NCI-H2227 (cell line): ENCODE measurements around the gene CYP26C1.

ENCODE experiments used
- DNase-seq: peaks from one replicate; lab custom pipeline; 2025; ENCODE audit not compliant: unreplicated experiment; lab: John Stamatoyannopoulos, UW

The CYP26C1 gene

GRCh38 chr10:93063977-93064660 is 3.5 kb downstream of the CYP26C1 start:
- no peak for DNase-seq

GRCh38 chr10:93064874-93065660 is 4.5 kb downstream of the CYP26C1 start:
- DNase-seq, result no peak

GRCh38 chr10:93065675-93066543 is 5.3 kb downstream of the CYP26C1 start:
- peak; percentile 50 for DNase-seq

GRCh38 chr10:93066544-93066913 is 5.9 kb downstream of the CYP26C1 start:
- DNase-seq, result no peak

- DNase-seq, result no peak
These were observed 7.1 kb downstream of the CYP26C1 start for GRCh38 chr10:93067443-93068365.

- peak; percentile 45 for DNase-seq
These were observed 8.0 kb downstream of the CYP26C1 start for GRCh38 chr10:93068411-93069244.

GRCh38 chr10:93069245-93069561 is 8.6 kb downstream of the CYP26C1 start:
- DNase-seq, result no peak

GRCh38 chr10:93070378-93071176 is 10.0 kb downstream of the CYP26C1 start:
- no peak for DNase-seq

- no peak for DNase-seq
These were observed 10.5 kb downstream of the CYP26C1 start for GRCh38 chr10:93071177-93071472.

- no peak for DNase-seq
These were observed 11.2 kb downstream of the CYP26C1 start for GRCh38 chr10:93071674-93072224.

GRCh38 chr10:93072225-93072712 is 11.7 kb downstream of the CYP26C1 start:
- no peak for DNase-seq

- DNase-seq, result no peak
These were observed 12.3 kb downstream of the CYP26C1 start for GRCh38 chr10:93072713-93073538.

GRCh38 chr10:93073539-93074146 is 13.0 kb downstream of the CYP26C1 start, which contains the start of gene CYP26A1:
TSS of gene CYP26A1 (plus strand) at chr10:93073893. CDS start at chr10:93073935, 42 bp downstream.
- DNase-seq, result no peak

- peak; percentile 8 for DNase-seq
These were observed 13.6 kb downstream of the CYP26C1 start for GRCh38 chr10:93074147-93074596.

- no peak for DNase-seq
These were observed 14.2 kb downstream of the CYP26C1 start for GRCh38 chr10:93074597-93075368.
